Fibroblast of lung (primary cell): ENCODE results near the gene TNC. TPM values are rescaled to one million over a fixed set of nuclear protein-coding genes. Genes with fewer than 3 reads are reported as not detected.

ENCODE experiments used
- DNase-seq, 2 donors: peaks; one replicate each; pipeline versions ENCODE4 v3.0.0 to v3.0.0-alpha.2; 2010; ENCODE audit warnings: low read depth in 2 of 2
- H2AFZ ChIP-seq: 2 replicates; pipeline ENCODE4 v1.5.1; 2012; ENCODE audit warnings: low read length, control low read depth, inconsistent platforms
- H3K27ac ChIP-seq: 2 replicates; pipeline ENCODE4 v1.5.1; 2011; ENCODE audit warnings: low read length, control low read depth; ENCODE audit not compliant: insufficient read depth
- H3K27me3 ChIP-seq: 2 replicates; pipeline ENCODE4 v1.5.1; 2011; ENCODE audit warnings: mild to moderate bottlenecking, low read length; ENCODE audit not compliant: control insufficient read depth, insufficient read depth
- H3K36me3 ChIP-seq: 2 replicates; pipeline ENCODE4 v1.5.1; 2011; ENCODE audit warnings: low read length; ENCODE audit not compliant: control insufficient read depth, insufficient read depth
- H3K4me1 ChIP-seq: 2 replicates; pipeline ENCODE4 v1.5.1; 2011; ENCODE audit warnings: low read length; ENCODE audit not compliant: control insufficient read depth, insufficient read depth; ENCODE audit errors: extremely low read depth
- H3K4me2 ChIP-seq: 2 replicates; pipeline ENCODE4 v1.5.1; 2011; ENCODE audit warnings: low read length, control low read depth; ENCODE audit not compliant: insufficient read depth; ENCODE audit errors: extremely low read depth
- H3K4me3 ChIP-seq, 4 experiments: fragments of 200-600 bp in 1 of 4; sonication (generic) in 1 of 4; replicated peaks in 1 of 4; 2 replicates each; pipeline ENCODE4 v1.5.1; 2011 to 2016; ENCODE audit warnings: low read length in 4 of 4, low read depth in 3 of 4, mild to moderate bottlenecking in 3 of 4, control low read depth in 2 of 4, inconsistent platforms in 1 of 4, mixed read lengths in 1 of 4; ENCODE audit not compliant: insufficient read depth in 1 of 4; ENCODE audit errors: control extremely low read depth in 1 of 4
- H3K79me2 ChIP-seq: 2 replicates; pipeline ENCODE4 v1.5.1; 2012; ENCODE audit warnings: mild to moderate bottlenecking, low read length, inconsistent platforms; ENCODE audit not compliant: control insufficient read depth, insufficient read depth
- H3K9ac ChIP-seq: 2 replicates; pipeline ENCODE4 v1.5.1; 2011; ENCODE audit warnings: mild to moderate bottlenecking, low read length, control low read depth; ENCODE audit not compliant: insufficient read depth
- H3K9me3 ChIP-seq: 2 replicates; pipeline ENCODE4 v1.5.1; 2012; ENCODE audit warnings: low read depth, low read length; ENCODE audit not compliant: control insufficient read depth, insufficient read depth
- H4K20me1 ChIP-seq: 2 replicates; pipeline ENCODE4 v1.5.1; 2011; ENCODE audit warnings: low read length; ENCODE audit not compliant: control insufficient read depth, insufficient read depth; ENCODE audit errors: extremely low read depth
- EZH2 ChIP-seq: IDR thresholded peaks from 2 replicates; pipeline ENCODE4 v1.5.1; 2012; ENCODE audit warnings: low read length, control low read depth, mild to moderate bottlenecking; ENCODE audit errors: missing control alignments
- polyA plus RNA-seq, 2 donors: library from polyadenylated mRNA; depleted of rRNA in 1 of 2; stranded (reverse) in 1 of 2; unstranded in 1 of 2; fragments of >200 nt; gene quantifications; 2 replicates each; pipeline ENCODE4 v1.2.1, GENCODE V29; 2011 to 2012; ENCODE audit warnings: missing spikeins in 1 of 2
- total RNA-seq: library from RNA; depleted of rRNA; stranded (reverse); fragments of >200 nt; gene quantifications from 2 replicates; pipeline ENCODE4 v1.2.1, GENCODE V29; 2014
- TF ChIP-seq, protein P1 (sequence below), 2 donors: IDR thresholded peaks in 1 of 2; conservative IDR thresholded peaks in 1 of 2; 1 replicate in 1 of 2; 2 replicates in 1 of 2; pipeline ENCODE4 v1.5.1; 2011 to 2012; ENCODE audit warnings: low read length in 2 of 2, control low read depth in 1 of 2, inconsistent platforms in 1 of 2, low read depth in 1 of 2, mild to moderate bottlenecking in 1 of 2

TNC gene
- total and polyA plus RNA-seq, 2 donors (not counting 1 experiment from before 2014, with no cell fraction given): 227 to 560 TPM

DNA sequence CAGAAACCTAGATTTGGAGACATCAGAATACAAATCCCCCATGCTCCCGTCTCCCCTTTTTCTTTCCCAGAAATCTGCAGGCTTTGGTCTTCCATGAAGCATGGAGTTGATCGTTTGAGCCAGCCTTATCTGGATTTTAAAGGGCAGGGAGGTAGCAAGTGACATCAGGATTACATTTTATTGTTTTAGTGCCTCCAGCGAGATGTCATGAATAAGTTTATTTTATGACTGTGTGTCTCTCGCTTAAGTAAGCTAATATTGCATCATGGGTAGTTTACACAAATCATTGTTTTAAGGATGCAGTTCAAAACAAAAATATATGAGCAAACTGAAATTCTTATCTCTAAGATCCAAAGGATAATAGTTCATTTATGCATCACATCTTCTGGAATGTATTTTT lies 136.9 kb downstream of the TNC start:
- Histone ChIP-seq H3K4me1 (no peaks in the 10 kb centered on the region), H3K27me3 (peaks cover 6% of the 10 kb centered on the region), H4K20me1 (no peaks in the 10 kb centered on the region), H3K27ac (no peak overlapping the region), H3K4me2 (no peak overlapping the region), H3K36me3 (no peaks in the 10 kb centered on the region), H3K79me2 (no peaks in the 10 kb centered on the region), H3K9ac (no peak overlapping the region), H3K4me3 (no peak overlapping the region), H2AFZ (no peak overlapping the region), H3K9me3 (no peaks in the 10 kb centered on the region)
- no peak for DNase-seq
- TF ChIP-seq, protein P1, sequence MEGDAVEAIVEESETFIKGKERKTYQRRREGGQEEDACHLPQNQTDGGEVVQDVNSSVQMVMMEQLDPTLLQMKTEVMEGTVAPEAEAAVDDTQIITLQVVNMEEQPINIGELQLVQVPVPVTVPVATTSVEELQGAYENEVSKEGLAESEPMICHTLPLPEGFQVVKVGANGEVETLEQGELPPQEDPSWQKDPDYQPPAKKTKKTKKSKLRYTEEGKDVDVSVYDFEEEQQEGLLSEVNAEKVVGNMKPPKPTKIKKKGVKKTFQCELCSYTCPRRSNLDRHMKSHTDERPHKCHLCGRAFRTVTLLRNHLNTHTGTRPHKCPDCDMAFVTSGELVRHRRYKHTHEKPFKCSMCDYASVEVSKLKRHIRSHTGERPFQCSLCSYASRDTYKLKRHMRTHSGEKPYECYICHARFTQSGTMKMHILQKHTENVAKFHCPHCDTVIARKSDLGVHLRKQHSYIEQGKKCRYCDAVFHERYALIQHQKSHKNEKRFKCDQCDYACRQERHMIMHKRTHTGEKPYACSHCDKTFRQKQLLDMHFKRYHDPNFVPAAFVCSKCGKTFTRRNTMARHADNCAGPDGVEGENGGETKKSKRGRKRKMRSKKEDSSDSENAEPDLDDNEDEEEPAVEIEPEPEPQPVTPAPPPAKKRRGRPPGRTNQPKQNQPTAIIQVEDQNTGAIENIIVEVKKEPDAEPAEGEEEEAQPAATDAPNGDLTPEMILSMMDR (conservative IDR thresholded peaks at IDR 0.05 in 1 of 2, IDR thresholded peaks at IDR 0.05 in 1 of 2; ENCODE audit: low read depth in 1 of 2, low read length in 2 of 2): no peak
- no peak for TF ChIP-seq EZH2

DNA sequence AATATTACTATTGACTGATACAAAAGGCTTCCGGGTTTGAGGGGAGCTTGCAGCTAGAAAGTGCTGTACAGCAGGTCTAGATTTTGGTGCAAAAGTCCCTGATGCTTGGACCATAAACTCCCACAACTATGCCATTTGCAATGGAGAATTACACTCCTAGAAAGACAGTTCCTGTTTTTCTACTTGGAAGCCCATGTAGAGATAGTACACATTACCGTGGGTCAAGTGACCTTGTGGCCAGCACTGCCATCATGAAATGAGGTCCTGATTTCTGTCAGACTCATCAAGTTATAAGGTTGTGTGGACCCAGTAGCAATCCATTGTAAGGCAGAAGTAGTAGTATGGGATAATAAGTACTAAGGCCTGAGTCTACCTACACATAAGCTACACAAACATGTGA lies 144.7 kb downstream of the TNC start:
- Histone ChIP-seq H3K27me3 (no peaks in the 10 kb centered on the region), H3K4me2 (no peak overlapping the region), H4K20me1 (no peaks in the 10 kb centered on the region), H3K9me3 (no peaks in the 10 kb centered on the region), H3K36me3 (no peaks in the 10 kb centered on the region), H3K9ac (no peak overlapping the region), H2AFZ (no peak overlapping the region), H3K79me2 (no peaks in the 10 kb centered on the region), H3K27ac (no peak overlapping the region), H3K4me3 (no peak overlapping the region), H3K4me1 (no peaks in the 10 kb centered on the region)
- no peak for DNase-seq
- no peak for TF ChIP-seq EZH2
- TF ChIP-seq, protein P1 (conservative IDR thresholded peaks at IDR 0.05 in 1 of 2, IDR thresholded peaks at IDR 0.05 in 1 of 2; ENCODE audit: low read depth in 1 of 2, low read length in 2 of 2): no peak

DNA sequence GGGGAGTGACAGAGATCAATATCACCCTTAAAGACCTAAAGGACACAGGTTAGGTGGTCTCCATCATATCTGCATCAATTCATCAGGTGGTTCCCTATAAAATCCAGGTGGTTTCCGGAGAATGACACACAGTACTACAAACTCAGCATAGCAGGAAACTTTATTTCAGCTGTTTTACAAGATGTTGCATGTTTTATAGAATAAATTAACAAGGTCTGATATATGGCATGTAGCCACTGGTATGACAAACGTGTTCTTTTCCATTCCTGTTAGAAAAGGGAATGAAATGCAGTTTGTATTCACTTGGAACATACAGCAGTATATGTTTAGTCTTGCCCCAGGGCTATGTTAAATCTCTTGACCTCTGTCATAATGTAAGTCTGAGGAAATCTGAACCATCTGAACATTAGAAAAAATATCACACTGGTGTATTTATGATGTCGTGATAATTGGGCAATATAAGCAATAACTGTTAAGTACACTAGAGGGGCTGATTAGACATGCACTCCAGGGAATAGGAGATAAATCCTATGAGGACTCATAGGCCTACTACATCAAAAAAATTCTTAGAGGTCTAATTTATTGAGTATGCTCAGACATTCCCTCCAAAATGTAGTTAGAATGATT lies 145.3 kb downstream of the TNC start:
- H3K36me3 ChIP-seq: no peaks in the 10 kb centered on the region
- no peak overlapping the region for H3K4me3 ChIP-seq
- TF ChIP-seq, protein P1 (conservative IDR thresholded peaks at IDR 0.05 in 1 of 2, IDR thresholded peaks at IDR 0.05 in 1 of 2; ENCODE audit: low read depth in 1 of 2, low read length in 2 of 2): no peak
- no peak for TF ChIP-seq EZH2
- H3K27me3 ChIP-seq: no peaks in the 10 kb centered on the region
- H3K4me1 ChIP-seq: no peaks in the 10 kb centered on the region
- H3K9ac ChIP-seq: no peak overlapping the region
- no peak for DNase-seq
- no peak overlapping the region for H3K27ac ChIP-seq
- no peaks in the 10 kb centered on the region for H3K9me3 ChIP-seq
- H3K4me2 ChIP-seq: no peak overlapping the region
- no peaks in the 10 kb centered on the region for H4K20me1 ChIP-seq
- H3K79me2 ChIP-seq: no peaks in the 10 kb centered on the region
- H2AFZ ChIP-seq: no peak overlapping the region

Other genes with a start within 250 kb of the TNC start
- not detected in 2 replicates for gene TNFSF8, start 187.6 kb downstream of the TNC start, total RNA-seq
- not detected in 2 replicates for gene TNFSF8, start 187.6 kb downstream of the TNC start, polyA plus RNA-seq